Stimulated activated CD4-positive, alpha-beta T cell treated with anti-CD3 and anti-CD28 coated beads, Interleukin-2, amount 100 ng/mL, for 4 hours (primary cell): Measurements from ENCODE around the gene RPL10.

Experiments
- DNase-seq: peaks from one replicate; pipeline ENCODE4 v3.0.0-alpha.2; 2020; ENCODE audit warnings: low read depth

Gene RPL10

GRCh38 chrX:154449618-154450017 lies 51.4 kb downstream of the RPL10 start:
- DNase-seq, result no peak

GRCh38 chrX:154450312-154450711 lies 52.1 kb downstream of the RPL10 start:
- DNase-seq, result no peak
